NOMO-1 treated with DMSO at 0.1 percent for 48 hours (cell line): ENCODE data around the gene FADS2.
A peak's percentile ranks its signal among the peaks of the same experiment; 100 is the strongest.

Source experiments
- DNase-seq: peaks from one replicate; lab custom pipeline; 2025; ENCODE audit not compliant: unreplicated experiment; lab: John Stamatoyannopoulos, UW

The FADS2 gene

DNA sequence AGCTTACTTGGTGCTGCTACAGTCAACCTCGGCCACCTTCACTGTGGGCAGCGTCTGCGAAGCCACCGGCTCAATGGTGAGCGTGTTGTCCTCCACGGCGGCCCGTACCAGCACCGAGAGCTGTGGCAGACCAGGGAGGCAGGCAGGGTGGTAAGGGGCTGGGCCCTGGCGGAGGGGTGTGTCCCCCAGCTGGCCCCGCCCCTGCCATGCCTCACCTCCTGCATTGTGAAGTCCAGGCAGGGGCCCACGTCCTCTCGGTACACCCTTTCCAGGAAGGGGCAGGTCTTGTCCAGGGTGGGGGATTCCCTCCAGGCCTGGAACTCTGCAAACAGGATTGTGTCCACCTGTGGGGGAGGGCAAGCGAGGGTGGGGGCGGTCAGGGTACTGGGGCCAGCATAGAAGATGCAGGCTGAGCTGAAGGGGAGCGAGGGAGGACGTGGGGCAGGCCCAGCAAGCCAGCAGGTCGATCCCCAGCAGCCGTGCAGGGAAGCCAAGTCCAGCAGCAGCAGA is 76.5 kb downstream of the FADS2 start:
- DNase-seq = no peak

DNA sequence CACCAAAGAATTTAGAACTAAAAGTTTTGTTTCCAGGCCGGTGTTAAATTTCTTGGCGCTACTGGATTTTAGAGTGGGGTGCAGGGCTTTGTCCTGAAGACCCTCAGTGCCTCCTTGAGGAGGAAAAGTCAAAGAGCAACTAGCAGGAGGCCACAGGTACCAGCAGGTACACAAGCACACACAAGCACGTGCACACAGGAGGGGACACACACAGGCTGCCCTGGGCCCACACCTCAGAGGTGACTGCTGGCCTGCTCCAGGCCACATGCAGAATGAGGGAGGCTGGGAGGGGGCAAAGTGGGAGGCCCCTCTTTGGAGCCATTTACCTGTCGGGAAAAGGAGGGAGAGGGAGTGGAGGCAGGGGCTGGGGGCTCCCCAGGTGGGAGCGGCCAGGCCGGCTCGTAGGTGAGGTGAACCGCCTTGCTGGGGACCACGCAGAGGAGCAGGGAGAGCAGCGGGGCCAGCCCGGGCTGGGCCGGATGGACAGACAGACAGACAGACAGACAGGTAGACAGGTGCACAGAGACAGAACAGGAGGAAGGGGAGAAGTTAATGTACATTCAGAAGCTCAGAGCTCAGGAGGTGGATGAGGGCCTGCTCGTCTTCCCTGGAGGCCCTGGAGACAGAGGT is 77.1 kb downstream of the FADS2 start:
- no peak for DNase-seq

DNA sequence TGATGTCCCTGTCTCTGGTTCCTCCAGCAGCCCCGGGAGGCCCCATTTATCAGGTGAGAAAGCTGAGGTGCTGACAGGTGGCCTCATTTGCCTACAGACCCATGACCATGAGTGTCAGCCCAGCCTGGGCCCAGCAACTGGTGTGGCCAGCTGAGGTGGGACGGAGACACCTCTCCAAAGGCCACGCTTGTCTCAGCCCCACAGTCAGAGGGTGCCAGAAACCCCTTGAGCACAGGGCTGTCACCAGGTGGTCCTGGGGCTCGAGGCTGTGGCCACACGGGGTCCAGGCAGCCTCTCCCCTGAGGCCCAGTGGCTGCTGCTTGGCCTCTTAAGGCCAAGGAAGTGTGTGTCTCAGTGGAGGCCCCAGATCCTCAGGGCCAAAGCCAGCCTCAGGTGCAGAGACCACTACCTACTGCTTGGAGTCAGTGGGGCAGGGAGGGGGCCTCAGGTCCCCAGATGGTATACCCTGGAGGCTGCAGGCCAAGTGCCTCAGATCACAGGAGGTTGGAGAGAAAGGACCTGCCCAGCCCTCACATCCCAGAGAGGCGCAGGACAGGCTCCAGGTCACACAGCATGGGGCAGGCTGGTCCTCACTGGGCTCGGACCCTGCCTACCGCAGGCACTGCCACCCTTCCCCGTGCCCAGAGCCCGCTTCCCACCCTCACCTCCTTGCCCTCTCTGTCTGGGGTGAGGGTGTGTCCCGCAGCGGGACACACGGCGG is 77.9 kb downstream of the FADS2 start:
- no peak for DNase-seq

DNA sequence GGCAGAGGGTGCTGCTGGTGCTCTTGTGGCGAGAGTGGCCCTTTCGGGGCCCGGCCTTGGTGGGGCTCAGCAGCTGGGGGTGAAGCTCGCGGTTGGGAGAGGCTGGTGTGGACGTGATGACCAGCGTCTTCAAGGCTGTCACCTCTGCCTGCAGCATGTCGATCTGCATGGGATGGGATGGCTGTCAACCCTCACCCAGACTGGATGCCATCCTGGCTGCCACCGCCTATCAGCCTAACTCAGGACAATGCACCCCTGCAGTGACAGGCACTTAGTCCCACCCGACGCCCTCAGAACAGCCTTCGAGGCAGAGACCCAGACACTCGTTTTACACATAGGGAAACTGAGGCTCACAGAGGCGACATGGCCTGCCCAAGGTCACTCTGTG is 78.4 kb downstream of the FADS2 start:
- DNase-seq = no peak

DNA sequence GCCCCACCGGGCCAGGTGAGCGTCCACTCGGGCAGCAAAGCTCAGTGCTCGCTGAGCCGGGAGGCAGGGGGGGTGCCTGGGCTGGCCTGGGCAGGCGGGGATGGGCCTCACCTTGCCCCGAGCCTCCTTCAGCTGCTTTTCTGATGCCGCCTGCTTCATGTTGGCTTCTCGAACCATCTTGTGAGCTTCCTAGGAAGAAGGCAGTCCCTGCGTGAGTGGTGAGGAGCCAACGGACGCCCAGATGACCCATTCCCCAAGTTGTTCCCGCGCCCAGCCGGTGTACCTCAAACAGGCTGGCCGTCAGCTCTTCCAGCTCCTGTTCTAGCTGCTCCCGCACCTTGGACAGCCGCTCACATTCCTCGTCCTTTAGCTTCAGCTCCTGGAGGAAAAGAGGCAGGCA is 79.2 kb downstream of the FADS2 start:
- DNase-seq = no peak

DNA sequence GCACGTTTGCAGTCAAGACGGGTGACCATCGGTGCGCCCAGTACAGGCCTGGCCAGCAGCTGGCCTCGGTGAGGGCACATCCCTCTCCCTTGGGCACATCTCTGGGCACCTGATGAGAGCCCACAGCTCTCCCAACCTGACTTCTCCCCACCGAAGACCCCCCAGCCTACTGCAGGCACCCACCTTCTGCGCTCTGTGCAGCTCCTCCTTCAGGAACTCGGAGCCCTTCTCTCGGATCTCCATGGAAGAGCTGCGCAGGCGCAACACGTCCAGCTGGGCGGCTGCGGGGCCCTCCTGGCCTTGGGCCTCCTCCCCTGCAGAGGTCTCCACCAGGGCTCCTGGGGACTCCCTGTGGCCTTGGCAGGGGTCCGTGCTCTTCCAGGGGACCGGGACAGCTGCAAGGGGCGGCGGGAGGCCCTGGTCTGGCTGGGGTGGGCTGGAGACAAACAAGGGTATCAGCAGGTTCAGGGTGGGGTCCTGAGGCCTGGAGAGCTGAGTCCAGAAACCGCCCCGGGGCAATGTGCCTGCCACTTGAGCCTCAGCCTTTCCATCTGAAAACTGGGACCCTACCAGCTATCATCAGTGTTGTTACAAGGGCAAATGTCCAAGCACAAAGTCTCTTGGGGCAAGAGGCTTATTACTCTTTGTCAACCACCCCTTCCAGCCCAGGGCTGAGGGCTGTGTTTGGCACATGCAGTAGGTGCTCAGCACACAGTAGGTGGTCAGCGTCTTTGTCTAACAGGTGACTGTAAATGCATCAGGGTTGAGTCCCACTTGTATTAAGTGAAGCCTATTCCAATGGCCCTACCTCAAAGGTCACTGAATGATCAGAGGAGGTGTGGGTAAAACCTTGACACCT is 80.0 kb downstream of the FADS2 start:
- DNase-seq = no peak

DNA sequence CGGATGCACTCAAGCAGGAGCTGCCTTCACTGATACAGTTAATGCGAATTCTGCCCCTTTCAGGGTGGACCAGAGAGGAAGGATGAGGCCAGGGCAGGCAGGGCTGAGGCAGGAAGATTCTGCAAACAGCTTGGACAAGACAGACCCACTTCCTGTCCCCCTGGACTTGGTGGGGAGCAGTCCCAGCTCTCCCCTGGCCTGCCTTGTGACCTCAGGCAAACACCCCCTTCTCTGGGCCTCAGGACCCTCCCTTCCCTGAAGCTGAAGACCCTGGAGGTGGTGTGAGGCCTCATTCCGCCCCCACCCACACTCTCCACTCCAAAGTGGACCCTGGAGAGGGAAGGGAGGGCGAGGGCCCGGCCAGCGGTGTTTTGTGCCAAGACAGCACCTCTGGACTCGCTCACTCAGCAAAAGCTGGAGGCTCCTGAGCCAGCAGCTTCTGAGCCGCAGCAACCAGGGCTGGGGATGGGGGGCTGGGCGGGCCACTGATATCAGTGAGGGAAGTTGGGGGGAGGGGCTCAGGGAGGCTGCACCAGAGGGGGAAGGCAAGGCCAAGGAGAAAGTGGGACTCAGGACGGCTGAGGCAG is 80.7 kb downstream of the FADS2 start:
- DNase-seq = no peak

DNA sequence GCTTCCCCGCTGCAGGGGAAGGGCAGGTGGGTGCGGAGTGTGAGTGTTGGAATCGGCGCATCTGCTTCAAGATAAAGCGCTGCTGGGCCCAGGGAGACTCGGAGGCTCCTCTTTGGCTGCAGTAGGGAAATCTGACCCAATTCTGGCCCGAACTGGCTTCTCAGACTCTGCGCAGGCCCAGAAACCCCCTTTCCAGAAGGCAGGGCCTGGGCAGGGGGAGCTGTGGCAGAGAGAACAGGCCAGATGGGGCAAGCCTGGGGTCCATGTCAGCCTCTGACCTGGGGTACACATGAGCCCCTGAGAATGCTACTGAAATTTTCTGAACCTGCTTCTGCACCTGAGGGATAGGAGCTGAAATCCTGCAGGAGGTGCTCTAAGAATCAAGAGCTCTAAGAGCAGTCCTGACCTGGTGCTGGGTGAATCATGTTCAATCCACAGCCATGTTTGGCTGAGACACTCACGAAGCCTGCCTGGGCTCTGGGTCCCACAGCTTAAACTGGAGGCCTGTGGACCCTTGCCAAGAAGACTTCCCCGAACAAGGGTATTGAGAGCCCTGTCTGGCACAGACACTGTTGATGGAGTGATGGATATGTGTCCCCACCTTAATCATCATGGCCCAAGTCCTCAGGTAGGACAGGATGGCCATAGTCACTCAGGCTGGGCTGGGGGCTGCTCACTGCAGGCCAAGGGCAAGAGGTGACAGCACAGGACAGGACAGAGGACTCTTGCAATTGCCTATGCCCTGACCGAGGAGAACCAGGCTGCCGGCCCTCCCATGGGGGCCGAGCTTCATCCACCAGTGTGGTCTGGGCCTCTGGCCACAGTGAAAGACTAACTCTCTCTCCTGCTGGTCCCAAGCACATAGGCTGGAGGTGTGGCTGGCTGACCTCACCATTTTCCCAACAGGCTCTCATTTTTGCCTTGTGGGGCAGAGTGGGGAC is 82.4 kb downstream of the FADS2 start:
- no peak for DNase-seq

DNA sequence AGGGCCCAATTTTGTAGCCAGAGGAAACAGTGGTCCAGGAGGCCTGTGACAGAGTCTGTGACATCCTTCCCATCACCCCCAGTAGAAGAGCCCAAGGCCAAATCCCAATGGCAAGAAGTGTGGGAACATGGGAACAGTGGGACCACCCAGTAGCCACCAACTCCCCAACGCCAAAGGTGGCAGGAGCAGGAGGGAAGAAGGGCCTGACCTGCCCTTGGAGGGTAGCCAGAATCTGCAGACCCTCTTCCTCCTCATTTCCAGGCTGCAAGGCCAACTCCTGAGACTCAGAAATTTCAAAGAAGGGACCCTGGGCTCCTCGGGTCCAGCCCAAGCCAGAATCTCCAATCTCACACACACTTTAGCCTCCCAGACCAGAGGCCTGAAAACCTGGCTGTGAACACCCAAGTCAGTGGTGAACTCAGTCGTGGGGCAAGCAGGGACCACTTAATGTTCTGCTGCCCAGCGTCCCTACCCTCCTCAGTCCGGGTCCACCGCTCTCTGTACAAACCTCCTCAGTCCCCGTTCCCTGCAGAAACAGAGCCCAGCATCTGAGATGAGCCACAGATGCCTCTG is 83.1 kb downstream of the FADS2 start:
- DNase-seq = no peak

DNA sequence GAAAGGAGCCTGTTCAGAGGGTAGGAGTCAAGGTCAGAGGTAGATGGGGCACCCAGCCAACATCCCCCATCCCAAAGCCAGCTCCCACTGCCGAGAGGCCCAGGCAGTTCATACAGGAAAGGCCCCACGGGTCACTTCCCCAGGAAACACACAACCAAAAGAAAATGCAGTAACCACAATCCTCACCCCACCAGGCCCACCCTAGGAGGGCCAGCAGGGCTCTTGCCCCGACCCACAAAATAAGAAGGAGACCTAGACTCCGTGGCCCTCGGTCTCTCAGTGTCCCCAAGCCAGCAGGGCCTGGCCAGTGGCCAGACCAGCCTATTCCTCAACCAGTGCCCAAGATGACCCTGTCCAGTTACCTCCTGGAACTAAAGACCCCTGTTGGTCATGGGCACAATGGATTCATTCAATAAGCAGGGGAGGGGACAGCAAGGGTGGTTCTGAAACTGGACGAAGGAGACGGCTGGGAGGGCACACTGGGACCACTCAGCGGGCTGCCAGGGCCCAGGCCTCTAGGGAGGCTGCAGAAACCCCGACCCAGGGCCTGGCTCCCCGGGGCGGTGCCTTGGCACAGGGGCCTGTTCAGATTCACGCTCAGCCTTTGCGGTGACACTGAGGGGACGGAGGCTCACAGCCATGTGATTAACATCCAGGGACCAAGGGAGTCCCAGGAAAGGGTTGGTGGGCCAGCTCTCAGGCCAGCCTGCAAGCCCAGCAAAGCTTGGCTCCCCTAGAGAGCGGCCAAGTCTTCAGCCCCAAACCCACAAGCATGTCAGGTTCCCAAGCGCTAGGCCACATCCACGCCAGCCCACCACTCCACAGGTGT is 83.8 kb downstream of the FADS2 start:
- no peak for DNase-seq

DNA sequence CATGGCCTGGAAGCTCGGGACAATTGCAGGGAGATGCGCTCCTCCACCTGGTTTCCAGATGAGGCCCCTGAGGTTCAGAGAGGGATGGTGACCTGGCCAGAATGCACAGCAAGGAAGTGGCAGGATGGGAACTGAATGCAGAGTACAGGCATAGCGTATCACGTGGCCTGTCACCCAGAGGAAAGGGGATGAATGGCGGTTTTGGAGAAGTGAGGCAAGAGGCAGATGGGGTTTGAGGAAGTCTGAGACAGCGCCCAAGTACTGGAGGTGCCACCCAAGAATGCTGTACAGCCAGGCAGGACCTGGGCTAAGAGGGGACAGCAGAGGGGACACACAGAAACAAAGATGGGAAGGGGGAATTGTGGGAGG is 84.4 kb downstream of the FADS2 start:
- DNase-seq = peak; percentile 87

DNA sequence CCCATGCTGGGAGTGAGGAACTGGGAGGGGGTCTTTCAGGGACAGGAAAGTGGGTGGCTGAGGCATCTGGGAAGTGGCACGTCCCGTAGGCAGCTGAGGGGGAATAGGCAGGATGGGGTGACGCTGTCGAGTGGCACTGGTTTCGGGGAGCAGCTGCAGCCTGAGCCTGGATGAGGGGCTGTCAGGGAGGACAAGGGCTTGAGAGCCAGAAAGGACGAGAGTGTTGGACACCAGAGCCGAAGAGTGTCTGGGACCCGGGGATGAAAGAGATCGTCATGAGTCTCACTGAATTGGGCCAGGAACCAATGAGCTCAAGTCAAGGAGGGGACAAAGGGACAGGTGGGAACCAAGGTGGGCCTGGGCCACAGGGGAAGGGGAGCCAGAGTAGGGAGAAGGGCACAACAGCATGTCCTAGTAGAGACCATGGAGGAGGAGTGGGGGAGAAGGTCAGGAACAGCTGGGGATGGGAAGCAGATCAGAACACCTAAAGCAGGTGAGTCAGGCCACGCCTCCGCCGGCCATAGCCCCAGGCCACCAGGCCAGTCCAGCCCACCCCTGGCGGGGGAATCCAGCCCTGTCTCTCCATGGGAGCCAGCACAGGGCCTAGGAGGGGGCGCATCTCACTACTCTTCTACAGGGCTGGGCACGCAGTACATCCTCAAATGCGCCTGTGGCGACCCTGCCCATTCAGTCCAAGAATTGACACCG is 85.0 kb downstream of the FADS2 start:
- DNase-seq = no peak

DNA sequence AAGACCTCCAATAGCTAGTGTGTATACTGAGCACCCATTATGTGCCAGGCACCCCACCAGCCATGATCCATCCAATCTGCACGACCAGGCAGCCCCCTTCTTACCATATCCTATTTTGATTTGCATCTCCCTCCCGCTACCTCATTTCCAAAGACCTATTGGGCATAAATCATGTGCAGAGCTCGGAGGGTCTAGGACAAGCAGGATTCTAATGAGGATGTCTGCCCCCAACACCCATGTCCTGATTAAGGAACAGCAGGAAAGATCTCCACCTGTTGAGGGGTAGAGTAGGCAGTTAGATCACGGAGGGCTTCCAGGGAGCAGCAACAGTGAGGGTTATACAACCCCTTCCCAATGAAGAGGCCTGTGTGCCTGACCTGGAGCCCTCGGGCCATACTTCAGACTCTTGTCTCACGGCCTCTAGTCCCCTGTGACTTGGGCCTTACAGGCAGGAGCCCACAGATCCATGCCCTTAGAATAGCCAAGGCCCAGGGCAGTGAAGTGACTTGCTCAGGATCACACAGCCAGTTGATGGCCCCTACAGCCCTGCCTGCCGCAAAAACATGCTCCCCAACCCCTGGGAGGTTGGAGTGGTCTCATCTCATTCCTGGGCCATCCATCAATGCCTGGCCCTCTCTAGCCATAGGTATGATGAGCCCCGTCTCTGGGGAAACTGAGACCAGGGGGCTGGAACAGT is 85.7 kb downstream of the FADS2 start:
- DNase-seq = no peak

DNA sequence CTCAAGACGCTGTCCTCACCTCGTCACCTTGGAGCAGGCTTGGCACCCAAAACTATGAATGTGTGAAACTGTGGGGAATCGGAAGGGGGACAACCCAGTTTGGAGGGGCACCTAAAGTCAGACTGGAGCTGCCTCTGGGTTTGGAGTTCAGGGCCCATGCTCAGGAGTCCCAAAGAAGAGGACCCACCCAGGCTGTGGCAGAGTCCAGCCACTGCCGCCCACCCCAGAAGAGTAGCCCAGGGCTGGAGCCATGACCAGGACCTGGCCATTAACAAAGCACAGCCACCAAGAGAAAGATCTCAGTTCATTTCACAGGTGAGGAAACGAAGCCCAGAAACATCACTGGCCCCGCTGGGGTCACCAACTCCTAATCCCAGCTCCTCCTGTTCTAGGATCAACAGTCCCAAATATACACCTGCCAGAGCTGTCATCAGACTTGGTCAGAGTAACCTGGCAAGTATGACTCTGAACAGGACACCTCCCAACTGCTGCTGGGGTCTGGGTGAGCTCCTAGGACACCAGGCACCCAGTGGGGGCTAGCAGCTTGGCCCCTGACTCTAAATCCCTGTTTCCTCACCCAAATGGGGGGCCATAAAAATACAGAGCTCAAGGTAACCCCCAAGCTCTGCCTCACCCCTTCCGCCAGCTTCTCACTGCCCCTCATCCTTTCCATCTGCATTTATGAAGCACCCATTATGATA is 86.5 kb downstream of the FADS2 start:
- no peak for DNase-seq

DNA sequence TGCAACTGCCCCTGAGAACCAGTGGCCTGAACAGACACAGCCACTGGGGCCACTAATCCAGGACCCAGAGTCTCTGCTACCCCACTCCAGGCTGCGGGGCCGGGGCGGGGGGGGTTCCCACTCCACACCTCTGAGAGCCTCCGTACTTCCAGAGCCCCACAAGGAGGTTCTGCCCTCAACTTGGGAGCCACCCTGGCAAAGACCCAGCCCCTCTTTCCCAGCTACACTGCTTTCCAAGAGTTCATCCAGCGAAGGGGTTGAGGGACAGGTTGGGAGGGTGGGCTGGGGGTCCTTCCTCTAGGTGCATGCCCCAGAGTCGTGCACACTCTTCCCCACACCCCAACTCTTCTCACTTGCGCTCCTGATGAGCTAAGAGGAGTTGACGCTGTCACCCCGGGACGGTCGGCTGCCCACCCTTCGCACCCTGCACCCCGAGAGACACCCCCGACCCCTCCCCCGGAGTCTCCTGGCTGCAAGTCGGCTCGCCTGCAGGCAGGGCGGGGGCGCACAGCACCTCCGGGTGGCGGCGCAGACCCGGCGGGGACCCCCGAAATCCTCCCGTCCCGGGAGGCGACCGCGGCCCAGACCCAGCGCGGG is 88.7 kb downstream of the FADS2 start:
- DNase-seq = no peak
